GM18867 (cell line): ENCODE results near the gene DCDC1.

ENCODE experiments used
- ATAC-seq: cut with Tn5 transposase; IDR thresholded peaks from one replicate; pipeline ENCODE4 v1.9.1; 2021; ENCODE audit warnings: mild to moderate bottlenecking, moderate library complexity; ENCODE audit not compliant: unreplicated experiment

The DCDC1 gene

DNA sequence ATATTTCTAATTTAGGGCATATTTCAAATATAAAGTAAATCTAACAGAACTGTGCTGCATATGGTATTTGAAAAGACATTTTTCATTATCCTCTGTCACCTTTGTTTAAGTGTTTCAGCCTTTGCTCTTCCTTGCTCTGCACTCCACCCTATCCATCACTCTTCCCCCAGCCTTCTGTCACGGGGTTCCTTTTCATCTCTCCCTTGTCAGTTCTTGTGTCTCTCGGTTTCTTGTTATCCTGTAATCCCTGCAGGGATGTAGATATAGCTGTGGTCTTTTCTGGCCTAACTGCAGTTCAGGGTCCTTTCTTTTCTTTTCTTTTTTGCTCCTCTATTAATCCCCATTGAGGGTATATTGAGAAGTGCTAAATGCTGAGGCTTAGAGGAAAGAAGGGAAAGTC lies 261.9 kb downstream of the DCDC1 start:
- no peak for ATAC-seq

DNA sequence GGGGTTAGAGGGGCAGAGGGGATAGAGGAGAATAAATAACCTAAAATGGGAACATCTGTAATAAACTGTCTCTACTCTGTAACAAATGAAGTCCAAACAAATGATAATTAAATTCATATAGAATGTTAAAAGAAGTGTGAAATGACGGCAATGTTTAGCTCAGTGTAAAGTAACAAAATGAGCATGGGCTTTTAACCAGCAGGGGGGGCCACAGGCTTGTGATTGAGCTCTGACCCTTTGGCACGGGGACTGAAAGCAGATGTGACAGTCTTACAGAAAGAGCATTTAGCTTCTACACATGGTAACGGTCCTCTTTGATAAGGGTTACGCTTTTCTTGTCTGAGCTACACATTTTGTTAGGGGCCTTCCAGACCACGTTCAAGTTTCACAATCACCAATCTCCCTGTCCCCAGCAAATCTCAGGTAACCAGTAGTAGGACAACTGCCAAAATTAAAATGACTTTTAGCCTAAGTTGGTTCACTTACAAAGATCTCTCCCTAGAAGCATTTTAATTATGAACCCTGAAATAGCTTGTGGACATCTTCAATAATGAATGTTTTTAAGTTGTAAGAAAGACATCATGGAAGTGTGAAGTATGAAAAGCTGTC lies 262.5 kb downstream of the DCDC1 start:
- ATAC-seq = peak; percentile 93

DNA sequence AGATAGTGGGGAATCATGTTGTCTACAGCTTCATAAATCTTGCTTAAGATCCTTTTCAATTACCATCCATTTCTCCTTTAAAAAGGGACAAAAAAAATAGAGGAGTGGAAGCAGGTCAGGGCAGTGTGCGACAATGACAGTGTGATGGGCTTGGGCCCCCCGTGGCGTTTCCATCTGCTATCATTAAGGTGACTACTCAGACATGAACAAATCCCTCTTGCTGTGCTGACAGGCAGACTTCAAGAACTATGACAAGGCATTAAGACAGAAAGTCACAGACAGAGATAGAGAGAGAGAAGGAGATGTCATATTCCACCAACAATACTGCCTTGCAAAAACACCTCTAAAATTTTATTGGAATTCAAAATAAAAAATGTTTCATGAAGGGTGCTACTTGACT lies 263.2 kb downstream of the DCDC1 start:
- ATAC-seq = no peak

DNA sequence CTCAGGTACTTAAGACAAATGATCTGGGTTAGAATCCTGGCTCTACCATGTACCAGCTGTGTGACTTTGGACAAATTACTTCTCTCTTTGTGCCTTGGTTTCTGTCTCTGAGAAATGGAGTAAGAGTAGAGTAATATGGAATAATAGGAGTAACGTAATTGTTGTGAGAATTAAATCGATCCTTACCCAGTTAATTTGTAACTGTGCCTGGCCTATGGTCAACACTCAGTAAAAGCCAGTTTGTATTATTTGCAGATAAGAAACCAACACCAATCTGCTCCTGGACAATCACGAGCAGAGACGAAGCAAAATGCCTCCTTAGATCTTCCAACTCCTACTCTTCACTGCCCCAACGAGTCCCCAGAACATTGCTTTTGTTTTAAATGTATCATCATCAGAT lies 266.7 kb downstream of the DCDC1 start:
- ATAC-seq = no peak

DNA sequence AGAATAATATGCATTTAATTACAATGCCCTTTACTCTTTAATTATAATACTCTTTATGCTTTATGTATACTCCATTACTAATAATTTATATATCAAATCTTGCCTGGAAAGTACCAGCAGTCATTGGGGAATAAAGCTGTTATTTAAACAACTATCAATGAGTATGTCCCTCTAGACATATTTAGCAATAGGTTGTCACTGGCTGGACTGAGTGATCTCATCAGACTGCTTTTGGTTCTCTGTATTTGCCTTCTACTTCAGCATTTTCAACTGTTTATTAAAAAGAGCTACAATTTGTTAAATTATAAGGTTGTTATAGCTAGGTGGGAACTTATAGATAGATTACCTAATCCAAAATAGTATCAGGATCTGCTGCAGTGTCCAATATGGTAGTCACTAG lies 267.2 kb downstream of the DCDC1 start:
- ATAC-seq = no peak

DNA sequence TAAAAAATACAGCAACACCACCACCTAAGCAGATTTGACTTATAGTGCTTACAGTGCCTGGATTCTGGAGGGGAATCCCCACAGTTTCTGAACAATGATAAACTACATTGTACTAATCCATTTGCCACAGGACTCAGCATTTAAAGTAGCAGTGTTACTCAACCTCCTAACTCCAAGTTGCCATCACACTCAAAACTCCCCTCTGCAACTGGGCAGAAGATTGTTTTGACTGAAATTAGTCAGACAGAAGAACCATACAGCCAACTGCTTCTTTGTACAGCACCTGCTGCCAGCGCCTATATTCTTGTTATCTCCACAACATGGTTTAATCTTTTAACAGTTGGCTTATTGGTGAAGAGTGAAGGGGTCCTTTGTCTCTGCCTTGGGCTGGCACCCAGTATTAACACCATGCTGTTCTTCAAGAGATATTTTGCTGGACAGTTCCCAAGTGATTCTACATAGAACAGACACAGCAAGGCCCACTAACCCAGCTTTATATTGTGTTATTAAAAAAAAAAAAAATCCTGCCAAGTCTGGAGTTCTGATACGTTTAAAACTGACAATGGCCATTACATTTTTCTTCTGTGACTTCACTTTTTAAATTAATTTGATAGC lies 273.2 kb downstream of the DCDC1 start:
- no peak for ATAC-seq

DNA sequence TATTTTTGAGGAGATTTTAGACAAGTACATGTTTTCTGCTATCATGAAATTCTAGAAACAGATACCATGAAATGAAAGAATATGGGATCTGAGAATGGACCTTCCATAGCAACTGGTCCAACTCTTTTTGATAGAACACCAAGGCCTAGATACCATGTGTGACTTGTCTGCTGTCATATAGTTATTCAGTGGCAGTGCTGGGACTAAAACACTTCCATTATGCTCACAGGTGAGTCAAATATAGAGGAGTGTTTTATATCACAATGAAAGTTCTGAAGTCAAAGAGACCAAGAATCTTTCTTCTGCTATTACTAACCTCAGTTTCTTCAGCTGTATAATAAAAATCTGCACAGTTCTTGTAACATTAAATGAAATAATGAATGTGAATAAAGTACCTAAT lies 276.9 kb downstream of the DCDC1 start:
- ATAC-seq = no peak

DNA sequence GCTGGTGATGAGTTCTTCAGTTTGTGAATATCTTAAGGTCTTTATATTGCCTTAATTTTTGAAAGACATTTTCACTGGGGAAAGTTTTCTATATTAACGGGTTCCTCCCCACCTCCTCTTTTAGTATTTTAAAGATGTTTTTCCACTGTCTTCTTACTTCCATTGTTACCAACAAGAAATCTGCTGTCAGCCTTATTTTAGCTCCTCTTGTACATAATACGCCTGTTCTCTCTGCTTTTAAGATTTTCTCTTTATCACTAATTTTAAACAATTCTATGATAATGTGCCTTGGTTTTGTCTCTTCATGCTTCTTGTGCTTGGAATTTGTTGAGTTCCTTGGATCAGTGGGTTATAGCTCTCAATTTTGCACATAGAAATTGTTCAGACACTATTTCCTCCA lies 280.4 kb downstream of the DCDC1 start:
- no peak for ATAC-seq

DNA sequence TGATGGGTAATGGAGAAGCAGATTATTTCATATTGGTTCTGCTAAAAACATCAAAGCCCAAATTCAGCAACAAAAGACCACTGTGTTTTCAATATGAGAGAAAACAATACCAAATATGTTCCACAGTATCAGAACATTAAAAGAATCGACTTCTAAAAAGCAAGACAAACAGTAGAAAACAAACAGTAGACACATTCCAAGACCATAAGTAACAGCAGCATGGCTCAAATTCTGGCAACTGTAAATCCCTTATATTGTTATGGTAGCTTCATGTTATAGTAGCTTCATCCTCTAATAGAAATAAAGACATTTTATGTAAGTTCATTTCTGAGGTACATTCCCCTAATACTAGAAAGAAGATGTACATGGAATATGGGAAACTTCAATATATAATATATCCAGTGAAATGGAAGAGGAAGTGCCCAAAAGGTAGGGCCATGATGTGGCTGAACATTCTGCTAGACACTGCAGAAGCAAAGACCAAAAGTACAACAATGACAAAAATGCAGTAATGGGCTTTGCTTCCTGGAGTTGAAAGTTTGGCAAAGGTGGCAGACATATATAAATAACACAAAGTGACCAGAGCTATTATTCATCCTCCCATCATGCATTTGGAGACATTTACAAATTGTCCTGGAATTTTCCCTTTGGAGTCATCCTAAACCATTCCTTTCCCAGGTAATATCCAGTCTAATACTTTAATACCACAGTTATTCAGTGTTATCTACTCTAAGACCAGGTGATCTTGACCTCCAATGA lies 299.9 kb downstream of the DCDC1 start:
- no peak for ATAC-seq

DNA sequence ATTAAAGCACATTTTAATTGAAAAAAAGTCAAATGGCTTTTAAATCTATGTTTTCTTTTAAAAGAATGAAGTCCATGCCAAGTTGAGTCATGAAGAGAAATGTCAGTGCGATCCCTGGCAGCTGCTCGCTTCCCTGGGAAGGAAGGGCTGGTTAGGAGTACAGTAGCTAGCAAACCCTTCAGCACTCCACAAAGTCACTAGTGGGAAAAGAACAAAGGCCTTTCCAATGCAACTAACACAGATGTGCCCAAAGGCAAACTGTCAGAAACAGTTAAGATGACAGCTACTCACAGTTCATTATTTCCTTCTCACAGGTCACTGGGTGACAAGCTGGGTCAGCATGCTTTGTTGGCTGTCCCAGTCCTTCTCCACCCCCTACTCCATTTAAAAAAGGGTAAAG lies 308.7 kb downstream of the DCDC1 start:
- no peak for ATAC-seq

DNA sequence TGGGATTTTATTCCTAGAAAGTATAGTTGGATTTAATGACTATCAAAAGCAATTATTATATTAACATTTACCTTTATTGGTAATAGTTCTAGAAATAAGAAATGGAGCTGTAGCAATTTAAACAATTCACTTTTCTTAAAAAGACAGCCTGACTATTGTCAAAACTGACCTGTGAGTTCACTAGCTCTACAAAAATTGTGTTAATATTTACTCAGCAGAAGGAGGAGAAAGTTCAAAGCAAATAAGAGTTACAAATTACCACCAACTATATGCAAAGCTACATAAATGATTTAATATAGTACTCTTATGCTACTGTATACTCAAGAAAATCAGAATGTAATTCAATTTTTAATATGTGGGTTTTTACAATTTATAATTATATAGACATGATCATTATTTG lies 310.0 kb downstream of the DCDC1 start:
- no peak for ATAC-seq

DNA sequence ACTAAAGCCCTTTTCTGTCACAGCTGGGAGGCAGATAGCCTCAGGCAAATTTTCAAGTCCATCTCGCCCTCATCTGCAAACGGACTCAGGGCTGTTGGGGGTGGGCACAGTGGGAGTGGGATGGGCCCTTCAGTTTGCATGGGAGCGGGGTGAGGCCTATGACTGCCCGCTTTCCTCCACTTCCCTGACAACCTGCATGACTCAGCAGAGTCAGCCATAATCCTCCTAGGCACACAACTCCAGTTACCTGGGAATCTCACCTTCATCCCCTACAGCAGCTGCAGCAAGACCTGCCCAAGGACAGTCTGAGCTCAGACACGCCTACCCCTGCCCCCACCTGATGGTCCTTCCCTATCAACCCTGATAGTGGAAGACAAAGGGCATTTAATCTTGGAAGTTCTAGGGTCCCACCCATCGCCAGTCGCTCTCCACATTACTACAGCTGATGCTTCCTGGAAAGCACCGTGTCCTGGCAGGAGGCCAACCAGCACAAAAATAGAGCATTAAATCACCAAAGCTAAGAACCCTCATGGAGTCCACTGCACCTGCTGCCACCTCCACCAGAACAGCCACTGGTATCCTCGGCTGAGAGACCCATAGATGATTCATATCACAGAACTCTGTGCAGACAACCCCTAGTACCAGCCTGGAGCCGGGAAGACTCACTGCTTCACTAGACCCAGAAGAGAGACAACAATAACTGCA lies 319.3 kb downstream of the DCDC1 start:
- no peak for ATAC-seq

DNA sequence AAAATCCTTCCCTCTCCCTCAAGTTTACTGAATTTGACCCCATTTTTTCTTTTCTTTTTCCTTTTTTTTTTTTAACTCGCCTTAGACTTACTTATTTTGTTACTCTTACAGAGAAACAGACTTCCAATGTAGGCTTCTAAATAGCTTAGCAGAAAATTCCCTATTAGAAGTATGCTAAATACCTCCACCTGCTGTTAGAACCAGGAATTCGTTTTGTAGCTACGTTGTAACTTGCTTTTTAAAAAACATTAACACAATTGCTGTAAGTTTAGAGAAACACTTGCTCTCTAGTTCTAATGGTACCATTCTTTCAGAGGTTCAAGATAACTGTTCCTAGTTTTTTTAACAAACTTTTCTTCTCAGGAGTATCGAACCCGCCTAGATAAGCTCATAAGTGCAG lies 324.2 kb downstream of the DCDC1 start:
- no peak for ATAC-seq

DNA sequence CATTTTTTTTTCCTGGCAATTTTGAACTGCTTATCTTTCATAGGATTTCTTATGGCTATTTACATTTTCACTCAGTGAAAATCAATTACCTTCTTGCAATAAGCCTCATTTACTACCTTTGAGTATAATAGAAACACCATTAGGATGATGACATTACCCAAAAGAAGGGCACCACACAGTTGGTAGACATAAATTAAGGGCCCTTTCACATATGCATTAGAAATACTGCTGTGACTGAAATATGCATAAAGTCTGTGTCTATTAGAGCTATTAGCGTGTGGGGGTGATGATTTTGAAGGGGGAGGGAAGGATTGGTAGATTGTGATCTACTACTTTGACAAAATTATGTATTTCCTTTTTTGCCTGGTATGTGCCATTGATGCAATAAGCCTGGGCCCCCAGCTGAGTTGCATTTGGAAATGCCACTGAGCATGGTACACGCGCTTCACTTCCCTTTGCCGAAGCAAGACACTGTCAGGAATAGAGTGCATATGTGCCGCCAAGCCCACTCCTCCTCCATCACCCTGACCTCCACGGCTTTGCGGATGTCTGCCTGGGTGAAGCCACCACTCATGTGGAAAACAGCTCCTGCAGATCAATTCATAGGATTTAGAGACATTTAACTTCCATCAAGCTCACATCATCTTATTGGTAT lies 339.3 kb downstream of the DCDC1 start:
- ATAC-seq = no peak

DNA sequence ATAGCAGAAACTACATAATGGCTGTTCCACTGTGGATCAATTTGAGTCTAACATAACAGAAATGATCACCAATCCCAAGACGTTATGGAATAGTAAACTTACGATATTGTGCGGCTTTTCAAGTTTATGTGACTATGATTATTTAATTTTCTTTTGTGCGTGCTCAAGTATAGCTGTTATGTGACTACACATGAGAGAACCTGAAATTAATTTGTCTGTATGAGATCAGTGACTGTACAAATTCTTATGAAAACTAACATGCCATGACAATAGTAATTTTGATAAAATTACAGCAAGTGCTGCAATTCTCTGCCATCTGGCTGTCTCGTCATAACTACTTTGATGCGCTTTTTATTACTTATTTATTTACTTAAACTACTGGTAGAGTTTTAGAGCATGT lies 343.2 kb downstream of the DCDC1 start:
- no peak for ATAC-seq

DNA sequence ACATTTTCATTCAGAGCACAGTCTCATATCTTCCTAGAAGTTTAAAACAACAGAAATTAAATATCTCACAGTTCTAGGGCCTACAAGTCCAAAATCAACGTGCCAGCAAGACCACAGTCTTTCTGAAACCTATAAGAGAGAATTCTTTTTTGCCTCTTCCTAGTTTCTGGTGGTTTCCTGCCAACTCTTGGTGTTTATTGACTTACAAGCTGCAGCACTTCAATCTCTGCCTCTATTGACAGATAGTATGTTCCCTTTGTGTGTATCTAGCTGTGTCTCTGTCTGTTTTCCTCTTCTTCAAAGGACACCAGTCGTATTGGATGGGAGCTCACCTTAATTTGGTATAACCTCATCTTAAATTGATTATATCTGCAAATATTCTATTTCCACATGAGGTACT lies 347.5 kb downstream of the DCDC1 start:
- ATAC-seq = no peak

DNA sequence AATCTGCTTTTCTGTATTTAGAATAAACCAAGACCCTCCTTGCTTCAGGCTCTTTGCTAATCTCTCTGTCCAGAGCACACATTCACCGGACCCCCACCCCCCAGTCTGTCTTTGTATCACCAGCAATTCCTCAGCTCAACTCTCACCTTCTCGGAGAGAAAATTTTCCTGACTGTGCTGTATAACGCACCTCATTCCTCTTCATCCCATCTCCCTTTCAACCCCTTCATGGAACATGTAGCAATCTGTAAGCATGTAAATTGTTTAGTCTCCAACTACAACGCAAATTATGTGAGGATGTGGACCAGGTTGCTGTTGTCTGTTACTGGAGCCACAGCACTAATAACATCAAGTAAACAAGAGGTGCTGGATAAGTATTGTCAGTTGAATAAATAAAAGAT lies 349.8 kb downstream of the DCDC1 start:
- no peak for ATAC-seq

DNA sequence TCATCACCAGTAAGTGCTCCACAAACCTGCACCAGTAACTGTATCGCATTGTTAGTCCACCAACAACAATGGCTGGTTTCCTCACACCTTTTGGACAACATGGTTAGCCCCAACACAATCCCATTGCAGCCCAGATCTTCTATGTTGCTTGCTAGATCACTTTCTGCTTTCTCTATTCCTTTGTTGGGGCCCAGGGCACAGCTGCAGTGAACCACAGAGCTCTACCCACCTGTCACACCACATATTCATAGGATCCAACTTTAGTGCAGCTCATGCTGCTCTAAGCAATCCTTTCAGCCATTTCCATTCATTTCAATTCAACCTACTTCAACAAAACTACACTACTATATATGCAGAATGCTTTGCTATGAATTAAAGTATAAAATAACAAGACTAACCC lies 364.3 kb downstream of the DCDC1 start:
- no peak for ATAC-seq

DNA sequence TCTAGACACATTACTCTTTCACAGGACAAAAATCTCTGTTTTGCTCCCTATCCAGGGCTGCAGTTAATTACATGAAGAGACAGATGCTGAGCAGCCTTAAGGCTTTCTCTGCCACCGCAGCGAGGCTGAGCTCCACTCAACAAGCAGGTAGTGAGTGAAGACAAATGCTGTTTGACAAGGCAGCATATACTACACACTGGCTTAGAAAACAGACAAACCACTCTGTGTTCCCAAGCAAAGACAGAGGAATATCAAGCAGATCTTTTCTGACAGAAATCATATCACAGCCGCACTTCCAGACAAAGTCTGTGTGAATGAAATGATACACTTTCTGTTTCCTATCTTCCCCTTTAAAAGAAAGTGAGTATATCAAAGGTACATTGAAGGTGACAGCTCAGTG lies 368.1 kb downstream of the DCDC1 start:
- ATAC-seq = no peak

DNA sequence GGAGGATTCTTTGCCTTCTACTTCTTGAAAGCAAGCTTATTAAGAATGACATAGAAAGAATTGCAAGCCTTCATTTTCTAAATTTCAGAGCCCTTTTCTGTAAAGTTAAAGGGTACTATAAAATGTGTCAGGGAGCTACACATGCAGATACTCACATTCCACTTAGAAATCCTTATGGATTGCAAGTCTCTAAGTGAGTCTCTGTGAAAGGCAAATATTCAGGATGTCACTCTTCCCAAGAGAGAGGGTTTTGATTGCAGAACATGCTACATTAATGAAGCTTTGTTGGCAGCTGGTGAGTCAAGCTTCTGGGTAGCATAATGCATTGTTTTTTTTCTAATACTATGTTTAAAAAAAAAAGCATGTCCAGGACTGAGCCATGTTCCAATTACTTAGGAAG lies 369.2 kb downstream of the DCDC1 start:
- ATAC-seq = no peak

DNA sequence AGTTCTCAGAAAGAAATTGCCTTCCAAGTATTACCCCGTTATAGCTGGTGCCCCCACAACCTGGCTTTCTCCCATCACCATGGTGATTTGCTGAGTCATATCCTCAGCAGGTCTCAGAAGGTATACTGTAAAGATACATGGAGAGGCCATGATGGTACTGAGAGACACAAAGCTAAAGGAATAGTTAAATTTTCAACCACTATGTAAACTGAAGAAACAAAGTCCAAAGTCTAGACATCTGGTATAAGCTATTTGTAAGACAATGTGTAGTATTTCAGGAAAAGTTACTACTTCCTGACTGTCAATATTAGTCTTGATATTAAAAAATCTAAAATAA lies 377.1 kb downstream of the DCDC1 start:
- no peak for ATAC-seq
